CD4-positive, CD25-positive, alpha-beta regulatory T cell (primary cell): ENCODE measurements around the gene SLC27A4. TPM values are rescaled to one million over a fixed set of nuclear protein-coding genes. Genes with fewer than 3 reads are reported as not detected.
"Not testable (repeated sequence)": the region's sequence is repeated elsewhere in the genome, so short reads cannot be mapped to it uniquely, and the experiment has no call there.

Experiments used
- ATAC-seq, 2 donors: fragments of 150-1000 bp; cut with Tn5 transposase; one replicate each; pipeline ENCODE4 v1.10.0; 2021; ENCODE audit warnings: low read depth in 2 of 2, moderate number of reproducible peaks in 2 of 2, moderate library complexity in 1 of 2
- DNase-seq, 3 donors: peaks; one replicate each; pipeline versions ENCODE4 v3.0.0 to v3.0.0-alpha.2; 2012 to 2022; ENCODE audit warnings: mixed read lengths in 1 of 3
- H3K27ac ChIP-seq: one replicate; pipeline ENCODE4 v1.7.0; 2013; ENCODE audit warnings: mild to moderate bottlenecking, low read length; ENCODE audit not compliant: insufficient read depth, poor library complexity, severe bottlenecking
- H3K27me3 ChIP-seq: one replicate; pipeline ENCODE4 v1.7.0; 2013; ENCODE audit warnings: low read length; ENCODE audit not compliant: control insufficient read depth, insufficient read depth
- H3K36me3 ChIP-seq: one replicate; pipeline ENCODE4 v1.7.0; 2013; ENCODE audit warnings: mild to moderate bottlenecking, low read length, moderate library complexity; ENCODE audit not compliant: control insufficient read depth, insufficient read depth
- H3K4me1 ChIP-seq: 2 replicates; pipeline ENCODE4 v1.7.0; 2013; ENCODE audit warnings: mild to moderate bottlenecking, low read length; ENCODE audit not compliant: insufficient read depth, control insufficient read depth, poor library complexity, severe bottlenecking
- H3K4me3 ChIP-seq: one replicate; pipeline ENCODE4 v1.7.0; 2013; ENCODE audit warnings: low read depth, mild to moderate bottlenecking, low read length, moderate library complexity
- H3K9me3 ChIP-seq, 2 experiments: 1 replicate in 1 of 2; 2 replicates in 1 of 2; pipeline ENCODE4 v1.7.0; 2013; ENCODE audit warnings: low read length in 2 of 2, mild to moderate bottlenecking in 1 of 2, moderate library complexity in 1 of 2; ENCODE audit not compliant: control insufficient read depth in 2 of 2
- H3K27ac Mint-ChIP-seq, 3 donors: one replicate each; pipeline ENCODE4 v1.8.0; 2020 to 2022; ENCODE audit warnings: mild to moderate bottlenecking in 3 of 3, mixed read lengths in 3 of 3, moderate library complexity in 2 of 3
- H3K27me3 Mint-ChIP-seq: one replicate; pipeline ENCODE4 v1.8.0; 2022; ENCODE audit warnings: mild to moderate bottlenecking, mixed read lengths
- H3K36me3 Mint-ChIP-seq: one replicate; pipeline ENCODE4 v1.8.0; 2020; ENCODE audit warnings: mixed read lengths
- H3K4me1 Mint-ChIP-seq, 4 donors: one replicate each; pipeline ENCODE4 v1.8.0; 2020 to 2022; ENCODE audit warnings: mixed read lengths in 4 of 4, mild to moderate bottlenecking in 1 of 4
- H3K4me3 Mint-ChIP-seq, 4 donors: one replicate each; pipeline ENCODE4 v1.8.0; 2020 to 2022; ENCODE audit warnings: mild to moderate bottlenecking in 4 of 4, mixed read lengths in 4 of 4, moderate library complexity in 3 of 4
- H3K9me3 Mint-ChIP-seq, 7 donors: one replicate each; pipeline ENCODE4 v1.8.0; 2020 to 2022; ENCODE audit warnings: mixed read lengths in 7 of 7, mild to moderate bottlenecking in 3 of 7, moderate library complexity in 2 of 7
- polyA plus RNA-seq, 4 donors: library from polyadenylated mRNA; unstranded; fragments of 300-500 nt; fragmentation: Illumina TruSeq; gene quantifications; one replicate each; pipeline ENCODE4 v1.2.3, GENCODE V29; 2021
- total RNA-seq: library from RNA; stranded (reverse); gene quantifications from one replicate; pipeline ENCODE4 v1.2.3, GENCODE V29; 2022

SLC27A4 gene
- total and polyA plus RNA-seq, 5 donors from 2014 or later = 5.5 to 8.7 (median 7.1) TPM

DNA sequence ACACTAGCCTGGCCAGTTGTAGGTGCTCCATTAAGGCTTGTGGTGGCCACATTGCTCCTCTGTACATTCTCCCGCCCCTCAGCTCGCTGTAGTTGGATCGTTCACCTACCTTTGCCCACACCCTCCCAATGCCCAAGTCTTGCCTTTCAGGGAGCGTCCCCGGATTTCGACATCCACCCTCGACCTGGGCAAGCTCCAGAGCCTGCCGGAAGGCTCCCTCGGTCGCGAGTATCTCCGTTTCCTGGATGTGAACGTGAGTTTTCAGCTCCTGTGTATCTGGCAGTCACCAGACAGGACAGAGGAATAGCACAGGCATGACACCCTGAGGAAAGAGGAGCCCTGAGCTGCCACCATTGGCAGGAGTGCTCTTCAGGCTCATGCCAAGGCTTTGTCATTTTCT is 14.7 kb upstream of the SLC27A4 start:
- ATAC-seq (no peak), DNase-seq (no peak)
- Histone ChIP-seq H3K36me3 (peaks cover 10% of the 10 kb centered on the region), H3K4me1 (peaks cover 24% of the 10 kb centered on the region), H3K27me3 (no peaks in the 10 kb centered on the region), H3K27ac (no peak overlapping the region), H3K4me3 (no peak overlapping the region), H3K9me3 (no peaks in the 10 kb centered on the region)
- peaks cover 4% of the 10 kb centered on the region for H3K27me3 Mint-ChIP-seq
- H3K27ac Mint-ChIP-seq = no peak overlapping the region
- H3K4me1 Mint-ChIP-seq = peaks cover 10 to 38% (median 22%) of the 10 kb centered on the region in 4 donors
- H3K9me3 Mint-ChIP-seq = peaks cover 0 to 2% (median 0%) of the 10 kb centered on the region in 7 donors
- H3K4me3 Mint-ChIP-seq = peak overlapping the region in 2 of 4 donors; percentile 47 to 95
- H3K36me3 Mint-ChIP-seq = peaks cover 13% of the 10 kb centered on the region

DNA sequence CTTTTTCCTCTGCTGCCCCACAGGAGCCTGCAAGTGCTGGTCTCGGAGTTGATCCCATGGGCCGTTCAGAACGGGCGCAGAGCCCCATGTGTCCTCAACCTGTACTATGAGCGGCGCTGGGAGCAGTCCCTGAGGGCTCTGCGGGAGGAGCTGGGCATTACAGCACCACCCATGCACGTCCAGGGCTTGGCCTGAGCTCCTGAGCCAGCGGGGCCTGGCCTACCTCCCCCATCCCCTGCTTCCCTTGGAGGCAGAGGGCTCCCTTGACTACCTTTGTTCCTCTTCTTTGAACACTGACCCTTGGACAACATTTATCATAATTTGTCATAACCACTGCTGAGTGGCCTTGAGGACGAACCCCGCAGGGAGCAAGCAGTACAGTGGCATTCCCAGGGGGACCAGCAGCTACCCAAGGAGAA is 6.9 kb upstream of the SLC27A4 start:
- H3K27me3 ChIP-seq = no peaks in the 10 kb centered on the region
- Mint-ChIP-seq H3K4me1 (peaks cover 0 to 3% (median 0%) of the 10 kb centered on the region in 4 donors), H3K4me3 (peak overlapping the region in 1 of 4 donors; percentile 65), H3K36me3 (peaks cover 15% of the 10 kb centered on the region), H3K27ac (no peak overlapping the region), H3K9me3 (no peaks in the 10 kb centered on the region), H3K27me3 (no peaks in the 10 kb centered on the region)
- DNase-seq = no peak
- no peak overlapping the region for H3K4me3 ChIP-seq
- no peak for ATAC-seq
- H3K36me3 ChIP-seq = peaks cover 2% of the 10 kb centered on the region
- H3K9me3 ChIP-seq = no peaks in the 10 kb centered on the region
- H3K4me1 ChIP-seq = no peaks in the 10 kb centered on the region
- no peak overlapping the region for H3K27ac ChIP-seq

DNA sequence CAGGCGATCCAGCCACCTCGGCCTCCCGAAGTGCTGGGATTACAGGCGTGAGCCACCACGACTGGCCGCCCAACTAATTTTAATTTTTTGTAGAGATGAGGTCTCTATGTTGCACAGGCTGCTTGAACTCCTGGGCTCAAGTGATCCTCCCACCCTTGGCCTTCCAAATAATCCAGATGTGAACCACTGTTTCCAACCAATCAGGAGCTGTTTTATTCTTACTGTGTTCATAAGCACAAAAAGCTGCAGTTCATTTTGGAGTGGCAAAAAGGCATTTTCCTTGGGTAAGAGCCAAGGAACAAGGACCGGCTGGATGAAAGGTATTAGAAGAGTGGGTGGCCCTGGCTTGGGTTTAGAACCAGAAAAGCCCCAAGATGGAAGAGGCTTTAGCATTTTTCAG is 5.2 kb upstream of the SLC27A4 start:
- no peaks in the 10 kb centered on the region for H3K9me3 Mint-ChIP-seq
- Histone ChIP-seq H3K4me3 (no peak overlapping the region), H3K9me3 (no peaks in the 10 kb centered on the region), H3K4me1 (no peaks in the 10 kb centered on the region), H3K27ac (no peak overlapping the region), H3K36me3 (peaks cover 2% of the 10 kb centered on the region), H3K27me3 (no peaks in the 10 kb centered on the region)
- DNase-seq = no peak
- no peak overlapping the region for H3K27ac Mint-ChIP-seq
- no peak for ATAC-seq
- peak overlapping the region in 1 of 4 donors; percentile 60 for H3K4me3 Mint-ChIP-seq
- peaks cover 10% of the 10 kb centered on the region for H3K36me3 Mint-ChIP-seq
- peaks cover 0 to 8% (median 0%) of the 10 kb centered on the region in 4 donors for H3K4me1 Mint-ChIP-seq
- no peaks in the 10 kb centered on the region for H3K27me3 Mint-ChIP-seq

DNA sequence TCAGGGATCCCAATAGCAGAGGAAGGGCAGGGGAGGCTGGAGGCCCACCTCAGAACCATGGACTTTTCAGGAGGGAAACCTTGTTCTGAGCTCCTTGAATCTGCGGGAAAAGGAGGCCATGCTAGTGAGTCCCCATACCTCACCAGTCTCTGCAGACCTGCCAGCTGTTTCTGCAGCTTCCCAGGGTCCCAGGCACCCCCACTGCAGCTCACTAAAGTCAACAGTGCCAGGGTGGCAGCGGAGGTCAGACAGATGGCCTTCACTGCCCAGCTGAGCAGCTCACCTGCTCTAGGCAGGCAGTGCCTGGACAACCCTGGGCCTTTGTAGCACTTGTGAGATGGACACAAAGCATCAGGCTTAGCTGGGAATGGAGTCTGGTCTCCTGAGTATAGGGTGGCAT is 4.4 kb upstream of the SLC27A4 start:
- H3K27ac ChIP-seq = no peak overlapping the region
- Mint-ChIP-seq H3K9me3 (no peaks in the 10 kb centered on the region), H3K36me3 (peaks cover 10% of the 10 kb centered on the region), H3K27ac (no peak overlapping the region), H3K4me1 (peaks cover 0 to 8% (median 0%) of the 10 kb centered on the region in 4 donors), H3K4me3 (peak overlapping the region in 1 of 4 donors; percentile 60), H3K27me3 (no peaks in the 10 kb centered on the region)
- no peak for DNase-seq
- no peaks in the 10 kb centered on the region for H3K9me3 ChIP-seq
- H3K4me1 ChIP-seq = peaks cover 3% of the 10 kb centered on the region
- ATAC-seq = no peak
- H3K4me3 ChIP-seq = no peak overlapping the region
- H3K27me3 ChIP-seq = no peaks in the 10 kb centered on the region
- H3K36me3 ChIP-seq = peaks cover 2% of the 10 kb centered on the region

DNA sequence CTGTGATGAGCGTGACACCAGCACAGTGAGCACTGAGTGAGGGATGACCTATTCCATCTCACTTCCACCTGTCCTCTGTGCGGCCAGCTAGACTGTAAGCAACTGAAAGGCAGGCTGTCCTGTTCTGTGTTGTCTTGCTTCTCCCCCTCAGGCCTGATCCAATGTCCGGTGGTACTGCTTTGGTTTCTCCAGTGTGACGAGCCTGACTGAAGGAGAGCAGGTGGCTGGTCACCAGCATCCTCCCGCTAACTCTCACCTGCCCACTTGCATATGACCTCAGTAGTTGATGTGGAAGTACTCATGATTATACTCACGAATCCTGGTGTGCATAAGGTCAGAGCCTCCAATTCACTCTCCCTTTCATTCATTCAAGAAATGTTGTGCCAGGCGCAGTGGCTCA is 2.4 kb upstream of the SLC27A4 start:
- no peaks in the 10 kb centered on the region for H3K27me3 ChIP-seq
- Mint-ChIP-seq H3K27ac (no peak overlapping the region), H3K27me3 (no peaks in the 10 kb centered on the region), H3K4me1 (peaks cover 0 to 14% (median 6%) of the 10 kb centered on the region in 4 donors), H3K9me3 (no peaks in the 10 kb centered on the region), H3K4me3 (no peak overlapping the region), H3K36me3 (peaks cover 6% of the 10 kb centered on the region)
- DNase-seq (no peak), ATAC-seq (no peak)
- peaks cover 11% of the 10 kb centered on the region for H3K4me1 ChIP-seq
- no peak overlapping the region for H3K4me3 ChIP-seq
- no peaks in the 10 kb centered on the region for H3K9me3 ChIP-seq
- H3K36me3 ChIP-seq = peaks cover 4% of the 10 kb centered on the region
- H3K27ac ChIP-seq = no peak overlapping the region

DNA sequence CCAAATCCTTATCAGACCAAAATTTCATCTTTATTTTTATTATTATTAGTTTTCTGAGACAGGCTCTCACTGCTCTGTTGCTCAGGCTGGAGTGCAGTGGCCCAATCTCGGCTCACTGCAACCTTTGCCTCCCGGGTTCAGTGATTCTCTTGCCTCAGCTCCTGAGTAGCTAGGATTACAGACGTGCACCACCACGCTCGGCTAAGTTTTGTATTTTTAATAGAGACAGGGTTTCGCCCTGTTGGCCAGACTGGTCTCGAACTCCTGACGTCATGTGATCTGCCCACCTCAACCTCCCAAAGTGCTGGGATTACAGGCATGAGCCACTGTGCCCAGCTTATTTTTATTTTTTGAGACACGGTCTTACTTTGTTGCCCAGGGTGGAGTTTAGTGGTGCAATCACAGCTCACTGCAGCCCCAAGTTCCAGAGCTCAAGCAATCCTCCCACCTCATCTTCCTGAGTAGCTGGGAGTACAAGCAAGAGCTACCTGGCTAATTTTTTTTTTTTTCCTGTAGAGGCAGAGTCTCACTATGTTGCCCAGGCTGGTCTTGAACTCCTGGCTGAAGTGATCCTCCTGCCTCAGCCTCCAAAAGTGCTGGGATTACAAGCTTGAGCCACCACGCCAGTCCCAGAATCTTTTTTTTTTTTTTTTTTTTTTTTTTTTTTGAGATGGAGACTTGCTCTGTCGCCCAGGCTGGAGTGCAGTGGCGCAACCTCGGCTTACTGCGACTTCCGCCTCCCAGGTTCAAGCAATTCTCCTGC is 1.3 kb upstream of the SLC27A4 start:
- peak overlapping the region in 2 of 3 donors; percentile 81 to 89 for H3K27ac Mint-ChIP-seq
- peaks cover 11% of the 10 kb centered on the region for H3K4me1 ChIP-seq
- not testable (repeated sequence) for H3K9me3 Mint-ChIP-seq, H3K36me3 ChIP-seq, H3K36me3 Mint-ChIP-seq, H3K27me3 Mint-ChIP-seq, DNase-seq, H3K27me3 ChIP-seq, ATAC-seq, H3K4me3 ChIP-seq, H3K27ac ChIP-seq, H3K9me3 ChIP-seq
- H3K4me3 Mint-ChIP-seq = peak overlapping the region; percentile 38 to 93 (median 91)
- H3K4me1 Mint-ChIP-seq = peaks cover 0 to 14% (median 6%) of the 10 kb centered on the region in 4 donors

DNA sequence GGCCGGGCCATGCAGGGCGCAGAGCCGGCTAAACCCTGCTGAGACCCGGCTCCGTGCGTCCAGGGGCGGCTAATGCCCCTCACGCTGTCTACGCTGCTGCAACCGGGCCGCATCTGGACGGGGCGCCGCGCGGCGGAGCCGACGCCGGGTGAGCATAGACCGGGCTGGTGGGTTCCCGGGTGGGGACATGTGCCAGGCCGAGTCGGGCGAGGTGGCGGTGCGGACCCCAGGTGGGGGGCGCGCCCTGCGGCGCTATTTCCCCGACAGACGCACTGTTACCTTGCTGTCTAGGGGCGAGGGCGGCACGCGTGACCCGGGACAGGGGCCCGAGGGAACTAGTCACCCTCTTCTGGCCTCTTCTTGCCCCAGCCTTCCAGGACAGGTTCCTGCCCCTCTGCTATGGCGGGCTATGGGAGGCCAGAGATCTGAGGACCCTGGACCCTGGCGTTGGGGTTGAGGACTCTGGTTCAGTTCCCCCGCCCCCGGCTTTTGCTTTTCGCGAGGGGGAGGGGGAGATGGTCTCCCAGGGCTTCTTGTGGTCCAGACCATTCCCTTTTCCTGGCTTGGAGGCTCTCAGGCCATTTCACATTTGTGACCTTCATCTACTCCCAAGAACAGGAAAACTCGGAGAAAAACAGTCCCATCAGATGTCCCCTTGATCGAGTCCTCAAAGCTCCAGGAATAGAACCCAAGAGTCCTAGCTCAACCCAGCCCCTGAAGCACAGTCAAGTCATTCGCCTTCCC is 536 bp downstream of the SLC27A4 start:
- H3K36me3 ChIP-seq = peaks cover 22% of the 10 kb centered on the region
- H3K4me1 ChIP-seq = peaks cover 11% of the 10 kb centered on the region
- peak; percentile 7 to 36 for ATAC-seq
- H3K27me3 ChIP-seq = no peaks in the 10 kb centered on the region
- peak overlapping the region; percentile 80 for H3K4me3 ChIP-seq
- H3K27ac Mint-ChIP-seq = peak overlapping the region in 2 of 3 donors; percentile 93
- no peaks in the 10 kb centered on the region for H3K9me3 ChIP-seq
- no peak for DNase-seq
- no peaks in the 10 kb centered on the region for H3K9me3 Mint-ChIP-seq
- peak overlapping the region; percentile 91 to 98 (median 96) for H3K4me3 Mint-ChIP-seq
- H3K4me1 Mint-ChIP-seq = peaks cover 0 to 14% (median 6%) of the 10 kb centered on the region in 4 donors
- H3K36me3 Mint-ChIP-seq = peaks cover 4% of the 10 kb centered on the region
- H3K27me3 Mint-ChIP-seq = no peaks in the 10 kb centered on the region
- peak overlapping the region; percentile 41 for H3K27ac ChIP-seq
